ENCODE data around the gene RAD21L1.

The RAD21L1 gene

DNA sequence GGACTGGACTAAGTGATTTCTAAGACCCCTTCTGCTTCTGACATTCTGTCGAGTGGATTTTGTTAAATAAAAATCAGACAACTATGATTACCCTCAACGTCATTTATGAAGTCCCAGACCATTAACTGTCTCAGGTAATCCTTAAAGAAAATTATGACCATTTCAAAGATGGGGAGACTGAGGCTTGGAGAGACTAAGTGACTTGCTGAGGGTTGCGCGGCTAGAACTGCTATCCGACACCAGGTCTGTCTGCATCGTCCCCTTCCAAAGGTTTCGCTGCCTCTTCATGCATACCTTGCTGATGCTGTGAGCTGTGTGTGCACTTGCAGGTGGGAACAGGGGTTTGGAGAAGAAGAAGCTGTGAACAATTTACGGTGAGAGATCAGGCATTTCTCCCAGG is 43.4 kb downstream of the RAD21L1 start:
- no peak for DNase-seq (ENCODE audit: low read depth in 1 of 2, low spot score in 1 of 2)

DNA sequence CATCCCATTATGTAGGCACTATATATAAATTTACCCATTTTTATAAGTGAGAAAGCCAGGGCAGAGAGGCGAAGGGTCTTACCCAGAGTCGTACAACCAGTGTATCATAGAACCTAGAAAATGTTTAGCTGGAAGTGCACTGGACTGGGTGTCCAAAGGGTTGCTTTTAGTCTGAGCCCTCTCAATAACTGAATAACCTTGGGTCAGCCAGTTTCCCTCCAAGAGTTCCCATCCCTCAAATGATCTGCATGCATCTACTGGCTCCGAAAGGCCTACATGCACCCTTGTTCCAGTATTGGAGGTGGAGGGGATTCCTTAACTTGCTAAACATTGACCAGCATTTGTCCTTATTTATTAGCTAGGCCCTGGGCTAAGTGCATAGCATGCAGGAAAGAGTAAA is 44.0 kb downstream of the RAD21L1 start:
- DNase-seq (ENCODE audit: low read depth in 1 of 2, low spot score in 1 of 2) = no peak

DNA sequence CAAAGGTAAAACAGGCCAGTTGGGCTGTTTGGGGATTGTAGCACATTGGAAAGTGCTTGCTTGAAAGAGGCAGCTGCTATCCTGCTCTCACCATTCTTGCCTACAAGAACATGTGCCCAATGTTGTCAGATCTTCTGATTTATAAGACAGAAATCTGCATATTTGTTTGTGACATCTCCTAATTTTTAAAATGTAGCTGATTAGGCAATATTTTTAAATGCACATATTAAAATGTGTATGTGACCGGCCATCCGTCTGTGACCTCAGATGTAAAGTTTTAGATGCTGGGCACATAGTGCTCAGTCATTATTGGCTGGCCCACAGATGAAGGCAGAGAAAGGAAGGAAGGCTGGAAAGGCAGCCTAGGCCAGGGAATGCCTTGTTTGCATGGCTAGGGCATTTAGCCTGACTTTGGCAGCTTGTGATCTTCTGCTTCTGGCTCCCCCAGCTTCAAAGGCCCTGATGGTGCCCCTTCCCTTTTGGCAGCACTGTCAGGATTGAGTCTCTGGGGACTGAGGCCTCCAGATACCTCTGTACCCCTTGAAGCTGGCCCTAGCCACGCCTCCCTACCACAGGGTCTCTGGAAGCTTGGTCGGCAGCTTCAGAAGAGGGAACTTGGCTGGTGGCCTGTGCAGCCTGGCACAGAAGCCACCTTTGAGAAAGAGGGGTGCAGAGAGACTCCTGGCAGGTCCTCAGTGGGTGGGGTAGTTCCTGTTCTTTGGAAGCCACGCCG is 46.7 kb downstream of the RAD21L1 start:
- DNase-seq (ENCODE audit: low read depth in 1 of 2, low spot score in 1 of 2) = no peak

DNA sequence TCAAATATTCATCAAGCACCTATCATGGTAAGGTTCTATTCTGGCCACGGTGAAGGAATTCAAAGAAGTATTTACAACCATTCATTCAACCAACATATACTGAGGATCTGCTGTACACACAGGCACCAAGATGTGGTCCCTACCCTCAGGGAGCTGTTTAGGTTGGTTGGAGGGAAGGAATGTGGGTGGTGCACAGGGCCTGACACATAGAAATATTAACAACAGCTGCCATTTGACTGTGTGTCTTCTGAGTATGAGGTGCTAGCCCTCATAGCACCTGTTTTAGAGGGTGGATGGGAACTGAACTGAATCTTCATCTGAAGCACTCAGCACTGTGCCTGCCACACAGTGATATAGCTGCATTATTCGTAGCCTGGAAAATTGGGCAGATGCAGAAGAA is 47.5 kb downstream of the RAD21L1 start:
- no peak for DNase-seq (ENCODE audit: low read depth in 1 of 2, low spot score in 1 of 2)

DNA sequence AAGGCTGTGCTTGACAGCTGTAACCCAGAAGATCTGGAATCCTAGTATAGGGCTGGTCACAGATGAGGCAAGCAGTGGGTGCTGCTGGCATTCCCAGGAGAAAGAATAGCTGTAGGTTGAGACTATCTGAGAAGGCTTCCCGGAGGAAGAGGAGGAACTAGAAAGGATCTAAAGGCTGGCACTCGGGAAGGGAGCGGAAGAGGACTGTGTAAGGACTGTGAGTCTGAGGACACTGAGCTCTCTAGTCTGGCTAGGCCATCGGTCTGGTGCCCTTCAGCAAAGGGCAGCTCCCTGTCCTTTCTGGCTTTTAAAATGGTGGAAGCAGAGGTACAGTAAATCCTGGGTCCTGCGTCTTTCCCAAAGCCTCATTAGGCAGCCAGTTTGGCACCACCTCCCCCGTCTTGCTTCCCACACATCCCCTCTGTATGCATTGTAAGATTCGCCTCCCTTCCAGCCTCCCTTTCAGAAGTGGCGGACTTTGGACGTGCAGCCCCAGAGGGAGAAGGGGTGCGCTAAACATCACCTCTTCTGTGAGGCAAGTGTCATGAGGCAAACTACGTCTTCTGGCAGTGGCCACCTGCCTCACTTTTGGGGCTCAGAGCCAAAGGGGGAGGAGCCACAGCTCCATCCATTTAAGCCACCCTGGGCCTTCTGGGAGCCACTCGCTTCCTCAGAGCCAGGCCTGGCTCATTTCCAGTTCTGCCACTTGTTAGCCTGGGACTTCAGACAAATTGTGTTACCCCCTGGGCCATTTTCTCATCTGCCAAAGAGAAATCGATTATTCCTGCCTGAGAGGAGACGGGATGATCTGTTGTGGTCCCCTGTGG is 48.9 kb downstream of the RAD21L1 start:
- DNase-seq (ENCODE audit: low read depth in 1 of 2, low spot score in 1 of 2) = no peak

DNA sequence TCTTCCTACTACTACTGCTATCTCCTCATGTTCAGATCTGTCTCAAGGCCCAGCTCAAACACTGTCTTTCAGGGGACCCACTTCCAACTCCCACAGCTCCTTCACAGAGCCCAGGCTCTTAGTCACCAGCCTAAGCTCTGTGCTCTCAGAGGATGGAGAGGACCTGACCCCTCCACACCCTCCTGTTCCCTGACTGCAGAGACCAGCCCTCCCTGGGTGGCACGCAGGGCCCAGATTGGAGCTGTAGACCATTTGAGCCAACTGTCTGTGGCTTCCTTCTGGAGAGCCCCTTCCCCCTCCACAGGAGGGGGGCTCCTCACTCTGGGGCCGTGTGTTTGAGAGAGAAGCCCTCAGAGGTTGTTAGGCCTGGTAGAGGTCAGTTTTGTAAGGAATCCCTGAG is 50.1 kb downstream of the RAD21L1 start:
- DNase-seq (ENCODE audit: low read depth in 1 of 2, low spot score in 1 of 2) = no peak

DNA sequence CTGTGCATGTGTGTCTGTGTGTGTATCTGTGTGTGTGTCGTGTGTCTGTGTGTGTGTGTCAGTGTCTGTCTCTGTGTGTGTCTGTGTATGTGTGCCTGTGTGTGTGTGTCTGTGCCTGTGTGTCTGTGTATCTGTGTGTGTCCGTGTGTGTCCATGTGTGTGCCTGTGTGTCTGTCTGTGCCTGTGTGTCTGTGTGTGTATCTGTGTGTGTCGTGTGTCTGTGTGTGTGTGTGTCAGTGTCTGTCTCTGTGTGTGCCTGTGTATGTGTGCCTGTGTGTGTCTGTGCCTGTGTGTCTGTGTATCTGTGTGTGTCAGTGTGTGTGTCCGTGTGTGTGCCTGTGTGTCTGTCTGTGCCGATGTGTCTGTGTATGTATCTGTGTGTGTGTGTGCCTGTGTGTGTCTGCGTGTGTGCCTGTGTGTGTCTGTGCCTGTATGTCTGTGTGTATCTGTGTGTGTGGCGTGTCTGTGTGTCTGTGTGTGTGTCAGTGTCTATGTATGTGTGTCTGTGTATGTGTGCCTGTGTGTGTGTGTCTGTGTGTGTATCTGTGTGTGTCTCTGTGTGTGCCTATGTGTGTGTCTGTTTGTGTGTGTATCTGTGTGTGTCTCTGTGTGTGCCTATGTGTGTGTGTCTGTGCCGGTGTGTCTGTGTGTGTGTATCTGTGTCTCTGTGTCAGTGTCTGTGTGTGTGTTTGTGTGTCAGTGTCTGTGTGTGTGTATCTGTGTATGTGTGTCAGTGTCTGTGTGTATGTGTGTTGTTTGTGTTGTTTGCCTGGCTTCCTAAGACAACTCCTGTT is 51.9 kb downstream of the RAD21L1 start:
- DNase-seq (ENCODE audit: low read depth in 1 of 2, low spot score in 1 of 2) = no peak

DNA sequence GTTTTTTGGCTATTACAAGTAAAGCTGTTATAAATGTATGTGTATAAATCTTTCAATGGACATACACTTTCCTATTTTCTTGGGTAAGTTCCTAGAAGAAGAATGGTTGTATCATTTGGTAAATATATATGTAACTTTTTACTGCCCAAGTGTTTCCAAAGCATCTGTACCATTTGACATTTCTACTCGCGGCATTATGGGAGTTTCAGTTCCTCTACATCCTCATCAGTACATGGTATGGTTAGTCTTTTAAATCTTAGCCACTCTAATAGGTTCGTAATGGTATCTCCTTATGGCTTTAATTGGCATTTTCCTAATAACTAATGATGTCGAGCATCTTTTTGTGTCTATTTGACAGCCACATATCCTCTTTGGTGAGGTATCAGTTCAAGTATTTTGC is 53.1 kb downstream of the RAD21L1 start:
- DNase-seq (ENCODE audit: low read depth in 1 of 2, low spot score in 1 of 2) = no peak

DNA sequence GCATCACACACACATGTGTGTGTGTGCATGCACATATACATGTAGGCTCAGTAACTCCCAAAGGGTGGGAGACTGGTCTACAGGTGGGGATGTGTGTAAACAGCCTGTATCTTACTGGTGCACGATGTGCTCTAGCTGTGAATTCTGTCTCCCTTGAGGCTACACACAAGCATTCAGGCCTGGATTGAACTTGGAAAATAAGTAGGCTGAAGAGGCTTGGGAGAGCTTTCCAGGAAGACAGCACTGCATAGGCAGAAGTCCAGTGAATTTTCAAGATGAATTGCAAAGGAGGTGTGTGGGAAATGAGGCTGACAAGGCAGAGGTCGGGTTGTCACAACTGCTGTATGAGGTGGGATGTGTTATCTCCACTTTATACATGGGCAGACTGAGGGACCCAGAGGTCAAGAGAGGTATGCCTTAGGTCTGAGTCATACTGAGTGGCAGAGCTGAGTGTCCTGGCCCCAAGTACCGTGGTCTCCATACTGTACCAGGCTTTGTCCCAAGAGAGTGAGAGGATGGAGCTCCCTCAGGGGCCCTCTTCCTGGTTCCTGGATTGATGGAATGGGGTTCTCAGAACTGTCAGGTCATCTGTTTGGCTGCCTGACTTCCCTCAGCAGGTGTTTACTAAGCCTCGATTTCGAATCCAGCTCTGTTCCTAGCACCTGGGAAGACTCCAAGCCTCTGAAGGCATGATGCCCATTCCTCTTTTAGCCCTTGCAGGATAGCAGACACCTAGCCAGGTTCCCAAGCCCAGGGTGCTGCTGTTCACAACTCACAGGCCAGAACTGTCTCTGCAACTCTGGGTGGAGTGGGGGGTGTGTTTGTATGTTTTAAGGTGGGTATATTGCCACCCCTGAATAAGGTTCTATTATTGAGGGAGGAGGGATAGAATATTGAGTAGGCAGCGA is 54.6 kb downstream of the RAD21L1 start:
- no peak for DNase-seq (ENCODE audit: low read depth in 1 of 2, low spot score in 1 of 2)

DNA sequence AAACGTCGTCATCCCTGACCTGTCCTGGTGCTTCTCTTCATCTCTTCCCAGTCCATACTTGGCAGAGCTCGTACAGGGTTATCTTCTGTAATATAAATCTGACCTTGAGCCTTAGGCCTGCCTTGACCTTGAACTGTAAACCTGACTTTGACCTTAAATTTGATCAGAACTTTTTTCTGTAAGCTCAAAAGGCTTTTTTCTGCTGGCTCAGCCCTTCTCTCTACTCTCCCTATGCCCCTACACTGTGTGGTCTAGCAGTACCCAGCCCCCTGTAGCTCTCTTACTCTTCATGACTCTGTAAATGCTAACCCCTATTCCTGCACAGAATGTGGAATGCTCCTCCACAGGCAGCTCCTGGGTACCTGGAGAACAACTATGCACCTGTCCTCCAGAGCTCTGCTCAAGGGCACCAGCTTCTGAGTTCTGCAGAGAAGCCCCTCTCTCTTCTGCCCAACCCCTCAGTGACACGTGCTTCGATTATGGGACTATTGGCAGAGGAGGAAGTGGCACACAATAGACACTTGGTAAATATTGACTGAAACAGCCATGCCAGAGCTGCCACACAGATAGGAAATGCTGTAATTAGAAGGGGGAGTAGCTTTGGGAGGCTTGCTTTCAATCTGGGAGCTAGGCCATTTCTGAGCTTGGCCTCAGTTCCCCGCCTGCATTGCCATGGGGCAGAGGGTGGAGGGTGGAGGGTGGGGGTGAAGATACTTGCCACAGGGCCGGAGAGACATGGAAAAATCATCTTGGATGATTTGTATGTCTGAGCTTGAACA is 55.6 kb downstream of the RAD21L1 start:
- no peak for DNase-seq (ENCODE audit: low read depth in 1 of 2, low spot score in 1 of 2)

DNA sequence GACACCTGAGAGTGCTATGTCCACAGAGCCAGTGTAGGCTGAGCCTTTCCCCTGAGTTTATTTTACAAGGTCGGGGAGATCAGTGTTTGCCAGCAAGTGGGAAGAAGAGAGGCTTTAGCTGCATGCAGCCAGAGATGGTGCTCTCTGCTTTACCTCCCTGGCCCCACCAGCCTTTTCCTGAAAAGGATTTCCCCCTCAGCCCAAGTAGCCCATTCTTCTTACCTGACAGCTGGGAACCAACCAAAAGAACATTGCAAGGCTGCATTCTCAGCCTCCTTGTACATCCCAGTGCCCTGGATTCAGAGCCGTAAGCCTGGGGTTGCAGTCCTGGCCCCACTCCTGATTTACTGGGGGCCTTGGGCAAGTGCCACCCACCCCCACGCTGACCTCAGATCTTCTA is 57.1 kb downstream of the RAD21L1 start:
- no peak for DNase-seq (ENCODE audit: low read depth in 1 of 2, low spot score in 1 of 2)

DNA sequence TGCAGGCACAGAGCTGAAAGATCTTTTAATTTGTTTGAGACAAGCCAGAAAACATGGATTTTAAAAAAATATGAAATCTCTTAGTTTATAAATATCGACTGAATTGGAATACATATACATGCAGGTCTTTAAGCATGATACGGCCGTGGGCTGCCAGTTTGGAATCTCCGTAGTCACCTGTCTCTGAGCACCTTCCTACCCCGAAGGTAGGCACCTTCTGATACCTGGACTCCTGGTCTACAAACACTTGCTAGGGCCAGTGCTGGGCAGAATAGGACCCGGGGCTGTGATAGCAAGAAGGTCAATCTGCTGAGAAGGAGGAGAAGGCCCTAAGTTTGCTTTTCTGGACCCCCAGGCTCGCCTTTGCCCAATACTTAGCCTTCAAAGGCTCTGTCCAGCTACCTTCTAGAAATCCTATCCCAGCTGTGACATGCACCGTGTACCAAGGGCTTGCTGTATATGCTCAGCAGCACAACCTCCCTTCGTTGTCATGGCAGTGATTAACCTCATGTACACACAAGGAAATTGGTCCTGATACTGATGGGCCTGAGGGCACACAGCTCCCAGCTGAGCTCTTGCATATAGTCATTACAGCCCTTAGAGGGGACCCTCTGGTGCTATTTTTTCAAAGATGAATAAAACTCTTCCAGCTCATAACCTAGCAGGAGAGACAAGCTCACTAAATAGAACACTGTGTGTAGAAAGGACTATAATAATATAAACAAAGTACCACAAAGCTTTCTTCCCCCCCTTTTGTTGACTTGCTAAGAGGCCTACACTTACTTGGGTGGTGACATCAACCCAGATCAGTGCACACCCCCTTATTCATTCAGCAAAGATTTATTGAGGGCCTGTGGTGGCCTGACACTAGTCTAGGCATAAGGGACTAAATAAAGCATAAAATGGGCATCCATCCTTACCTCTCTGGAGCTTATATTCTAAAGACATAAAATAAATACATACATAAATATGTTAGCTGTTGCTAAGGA is 58.0 kb downstream of the RAD21L1 start:
- no peak for DNase-seq (ENCODE audit: low read depth in 1 of 2, low spot score in 1 of 2)

DNA sequence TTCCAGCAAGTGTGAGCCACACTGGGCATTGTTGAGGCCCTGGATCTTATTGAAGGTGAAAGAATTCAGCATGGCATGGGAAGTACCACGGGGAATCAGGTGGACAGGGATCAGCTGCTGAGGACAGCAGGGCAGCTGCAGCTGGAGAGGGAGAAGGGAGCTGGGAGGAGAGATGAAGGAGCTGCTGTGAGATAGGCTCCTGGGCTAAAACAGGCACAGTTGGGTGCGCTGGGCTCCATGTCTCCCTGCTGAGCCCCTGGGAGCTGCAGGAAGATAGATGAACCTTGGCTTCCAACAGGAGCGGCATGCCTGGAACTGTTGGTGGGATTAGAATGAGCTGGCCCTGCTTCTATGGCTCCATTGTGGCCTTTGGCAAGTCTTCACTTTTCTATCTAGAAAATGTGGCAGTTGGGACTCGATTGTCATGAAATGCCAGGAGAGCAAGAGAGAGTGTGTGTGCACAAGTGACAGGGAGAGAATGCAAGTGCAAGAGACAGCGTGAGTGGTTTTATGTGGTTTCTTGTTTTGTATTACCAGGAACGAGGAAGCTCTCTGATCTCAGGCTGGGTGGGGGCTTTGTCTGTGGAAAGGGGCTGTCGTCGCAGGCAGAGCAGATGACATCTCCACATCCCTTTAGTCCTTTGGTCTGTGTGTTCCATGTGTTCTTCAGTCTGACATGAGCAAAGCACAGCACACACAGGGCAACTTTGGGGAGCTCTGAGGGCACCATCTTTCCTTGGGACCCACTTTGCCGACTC is 60.6 kb downstream of the RAD21L1 start:
- DNase-seq (ENCODE audit: low read depth in 1 of 2, low spot score in 1 of 2) = no peak

DNA sequence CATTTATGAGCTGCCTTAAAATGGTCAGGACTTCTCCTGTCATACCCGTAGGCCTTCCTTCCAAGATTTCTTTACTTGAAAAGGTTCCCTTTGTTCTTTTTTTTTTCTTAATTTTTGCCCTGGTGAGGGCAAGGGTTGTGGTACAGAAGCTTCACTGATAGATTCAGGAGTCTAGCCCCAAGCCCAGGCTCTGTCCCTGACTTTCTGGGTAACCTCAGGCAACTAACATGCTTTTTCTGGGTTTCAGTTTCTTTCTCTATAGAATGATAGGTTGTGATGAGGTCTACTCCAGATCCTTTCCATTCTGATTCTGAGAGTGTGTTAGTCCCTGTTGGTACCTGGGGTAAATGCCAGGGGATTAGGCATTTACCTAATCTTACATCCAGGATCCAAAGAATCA is 61.5 kb downstream of the RAD21L1 start:
- no peak for DNase-seq (ENCODE audit: low read depth in 1 of 2, low spot score in 1 of 2)

DNA sequence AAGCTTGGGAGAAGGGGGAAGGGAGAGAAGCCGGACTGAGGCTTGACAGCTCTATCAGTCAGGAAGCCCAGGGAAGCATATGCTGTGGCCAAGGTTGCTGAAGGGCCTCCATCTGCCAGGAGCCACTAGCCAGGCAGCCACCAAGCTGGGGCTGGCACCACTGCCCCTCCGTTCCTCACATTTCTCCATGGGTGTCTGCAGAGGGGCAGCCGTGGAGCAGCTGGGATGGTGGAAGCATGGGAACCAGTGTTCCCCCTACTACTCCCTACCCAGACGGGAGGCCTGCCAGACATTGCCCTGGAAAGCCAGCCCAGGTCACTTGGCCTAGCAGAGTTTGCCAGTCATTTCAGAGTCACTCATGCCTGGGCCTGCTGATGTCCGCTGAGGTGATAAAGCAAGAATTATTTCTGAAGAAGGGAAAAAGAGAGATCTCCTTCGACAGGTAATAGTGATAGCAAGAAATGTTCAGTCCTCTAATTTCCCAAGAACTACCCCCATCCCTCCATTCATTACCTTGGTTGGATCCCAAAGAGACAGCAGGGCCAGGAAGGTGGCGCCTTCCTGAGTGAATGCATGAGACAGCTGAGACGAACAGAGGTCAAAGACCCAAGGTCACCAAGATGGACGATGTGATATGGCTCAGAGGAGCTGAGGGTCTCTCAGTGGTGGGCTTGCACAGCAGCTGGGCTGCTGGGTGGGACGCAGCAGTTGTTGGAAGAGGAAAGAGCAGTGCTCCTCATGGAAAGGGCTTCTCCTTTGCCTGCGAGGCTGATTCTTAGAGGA is 62.1 kb downstream of the RAD21L1 start:
- DNase-seq (ENCODE audit: low read depth in 1 of 2, low spot score in 1 of 2) = no peak

DNA sequence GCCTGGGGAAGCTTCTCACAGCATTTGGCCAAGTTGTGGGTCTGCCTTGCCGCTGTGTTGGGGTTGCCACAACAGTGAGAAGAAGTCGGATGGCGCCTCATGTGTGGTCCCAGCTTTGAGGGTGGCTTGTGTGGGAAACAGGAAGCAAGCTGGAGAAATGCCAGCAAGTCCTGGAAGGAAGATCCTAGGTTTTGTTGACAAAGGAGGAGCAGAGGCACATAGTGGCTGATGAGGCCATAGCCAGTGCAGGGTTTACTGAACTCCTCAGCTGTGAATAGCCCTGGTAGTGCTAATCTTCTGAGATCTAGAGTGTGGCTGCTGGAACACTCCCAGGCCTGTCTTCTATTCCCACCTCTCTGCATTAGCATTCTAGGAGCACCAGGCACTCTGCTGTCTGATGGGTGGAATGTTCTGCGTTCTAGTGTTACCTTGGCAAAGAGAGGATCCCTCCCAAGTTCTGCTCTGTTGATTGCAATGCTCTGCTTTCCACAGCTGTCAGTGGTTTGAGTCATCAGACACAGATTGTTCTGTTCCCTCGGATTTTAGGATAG is 65.4 kb downstream of the RAD21L1 start:
- no peak for DNase-seq (ENCODE audit: low read depth in 1 of 2, low spot score in 1 of 2)

DNA sequence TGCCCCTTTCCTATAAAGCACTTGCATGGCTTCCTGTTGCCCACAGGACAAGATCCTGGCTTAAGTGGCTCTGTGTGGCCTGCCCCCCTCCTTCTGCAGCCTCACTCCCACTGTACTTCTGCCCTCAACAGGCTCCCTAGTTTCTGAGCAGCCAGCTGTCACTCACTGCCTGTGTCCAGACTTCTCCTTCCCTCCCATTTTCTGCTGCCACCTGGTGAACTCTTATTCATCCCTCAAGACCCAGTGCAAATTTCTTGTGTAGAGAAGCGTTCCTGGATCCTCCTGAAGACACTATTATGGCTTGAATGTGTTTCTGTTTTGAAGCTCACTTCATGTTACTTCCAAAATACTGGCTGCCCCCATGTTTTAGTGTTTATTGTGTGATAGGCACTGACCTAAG is 66.8 kb downstream of the RAD21L1 start:
- DNase-seq (ENCODE audit: low read depth in 1 of 2, low spot score in 1 of 2) = no peak
